HepG2 (cell line): ENCODE measurements around the gene ALG13. TPM values are rescaled to one million over a fixed set of nuclear protein-coding genes. Genes with fewer than 3 reads are reported as not detected.

Source experiments
- ARNT2 ChIP-seq: sonication (generic); formaldehyde crosslinking; IDR thresholded peaks from 2 replicates; pipeline ENCODE4 v1.8.0; 2022; ENCODE audit warnings: mild to moderate bottlenecking, low read depth, missing genetic modification reagents, moderate library complexity
- CSRNP1 ChIP-seq: sonication (generic); formaldehyde crosslinking; IDR thresholded peaks from 2 replicates; pipeline ENCODE4 v1.8.1; 2023; ENCODE audit warnings: mild to moderate bottlenecking, missing genetic modification reagents
- DZIP1 ChIP-seq: sonication (generic); formaldehyde crosslinking; IDR thresholded peaks from 2 replicates; pipeline ENCODE4 v1.5.0; 2020; ENCODE audit warnings: mild to moderate bottlenecking, missing genetic modification reagents
- UBTF ChIP-seq: sonication (generic); formaldehyde crosslinking; IDR thresholded peaks from 2 replicates; pipeline ENCODE4 v1.4.0; 2020; ENCODE audit warnings: mild to moderate bottlenecking, missing genetic modification reagents
- ZBTB40 ChIP-seq, 2 experiments: fragments of 450-650 bp in 1 of 2; sonication (generic) in 1 of 2; formaldehyde crosslinking in 1 of 2; IDR thresholded peaks; 2 replicates each; pipeline versions ENCODE4 v1.6.1 to v1.8.0; 2016 to 2022; ENCODE audit warnings: antibody characterized with exemption in 1 of 2, mild to moderate bottlenecking in 1 of 2, missing genetic modification reagents in 1 of 2
- ZNF18 ChIP-seq: sonication (generic); formaldehyde crosslinking; IDR thresholded peaks from 2 replicates; pipeline ENCODE4 v1.8.0; 2022; ENCODE audit warnings: mild to moderate bottlenecking, missing genetic modification reagents; ENCODE audit not compliant: insufficient replicate concordance
- ZNF792 ChIP-seq: IDR thresholded peaks from 2 replicates; pipeline ENCODE4 v1.6.1; 2016
- polyA plus RNA-seq, 8 experiments: library from polyadenylated mRNA; depleted of rRNA in 3 of 8; stranded (reverse) in 7 of 8; unstranded in 1 of 8; fragments of >200 nt; fragmentation: Illumina TruSeq in 4 of 8; extraction: Trizol in 4 of 8; gene quantifications; 2 replicates each; pipeline versions ENCODE4 v1.2.1 to v1.2.3, GENCODE V29; 2011 to 2016; ENCODE audit warnings: low read depth in 4 of 8, missing spikeins in 1 of 8, mixed read lengths in 1 of 8; ENCODE audit not compliant: insufficient read depth in 1 of 8
- total RNA-seq, 5 experiments: library from RNA; depleted of rRNA; stranded (reverse); fragments of >200 nt; fragmentation: Illumina TruSeq; extraction: Trizol; gene quantifications; 2 replicates each; pipeline ENCODE4 v1.2.3, GENCODE V29; 2016; ENCODE audit warnings: low read depth in 1 of 5

Gene ALG13
- total and polyA plus RNA-seq, 2 of the 13 experiments (the other 11 are each of a cell fraction or from before 2014, with no cell fraction given) = 31.2 to 65.5 TPM

- TF ChIP-seq ZBTB40 (IDR thresholded peaks at IDR 0.05) = no peak
- TF ChIP-seq ZBTB40 (CRISPR knock-in tag; IDR thresholded peaks at IDR 0.05) = 0 out of 2 replicates have a peak, but pooled peaks have one; percentile 16
- TF ChIP-seq CSRNP1 (CRISPR knock-in tag) = no peak
- TF ChIP-seq ZNF18 = no peak
- TF ChIP-seq DZIP1 = no peak
- peak; percentile 56; the same call in 1 of the 2 replicates for TF ChIP-seq ARNT2 (CRISPR knock-in tag)
- no peak for TF ChIP-seq ZNF792 (CRISPR knock-in tag)
- peak; percentile 98 for TF ChIP-seq UBTF
Measured at GRCh38 chrX:111680988-111681779, at the start of gene ALG13 (continued).
